SW480 (cell line): Measurements from ENCODE around the gene TMEM245.

Experiments
- DNase-seq: peaks from one replicate; pipeline ENCODE4 v3.0.0-alpha.2; 2016; ENCODE audit warnings: low spot score

Gene TMEM245

GRCh38 chr9:109119439-109120203 lies at the start of gene TMEM245:
TMEM245 (minus strand) TSS chr9:109119947; CDS start chr9:109119913, 34 bp downstream.
- DNase-seq: peak; percentile 99

- no peak for DNase-seq
These were observed 48.4 kb upstream of the TMEM245 start for GRCh38 chr9:109168170-109168569.

- DNase-seq: no peak
These were observed 48.0 kb upstream of the TMEM245 start for GRCh38 chr9:109167716-109168115.

GRCh38 chr9:109166771-109167601 lies 47.2 kb upstream of the TMEM245 start, which contains the start of gene FRRS1L:
FRRS1L (minus strand) TSS chr9:109167249; CDS start chr9:109167138, 111 bp downstream.
- DNase-seq: no peak

- no peak for DNase-seq
These were observed 46.5 kb upstream of the TMEM245 start for GRCh38 chr9:109166171-109166770.

GRCh38 chr9:109164042-109164441 lies 44.3 kb upstream of the TMEM245 start:
- no peak for DNase-seq

- DNase-seq: no peak
These were observed 43.4 kb upstream of the TMEM245 start for GRCh38 chr9:109163194-109163593.

- no peak for DNase-seq
These were observed 42.9 kb upstream of the TMEM245 start for GRCh38 chr9:109162677-109163076.

GRCh38 chr9:109161471-109161870 lies 41.7 kb upstream of the TMEM245 start:
- no peak for DNase-seq

- DNase-seq: no peak
These were observed 39.8 kb upstream of the TMEM245 start for GRCh38 chr9:109159583-109159982.

GRCh38 chr9:109158651-109159050 lies 38.9 kb upstream of the TMEM245 start:
- DNase-seq: no peak

- no peak for DNase-seq
These were observed 37.0 kb upstream of the TMEM245 start for GRCh38 chr9:109156708-109157107.

- DNase-seq: no peak
These were observed 31.3 kb upstream of the TMEM245 start for GRCh38 chr9:109150925-109151545.

- no peak for DNase-seq
These were observed 30.0 kb upstream of the TMEM245 start for GRCh38 chr9:109149722-109150121.

GRCh38 chr9:109149089-109149488 lies 29.3 kb upstream of the TMEM245 start:
- no peak for DNase-seq

- DNase-seq: no peak
These were observed 25.3 kb upstream of the TMEM245 start for GRCh38 chr9:109145051-109145450.

GRCh38 chr9:109143881-109144562 lies 24.3 kb upstream of the TMEM245 start:
- DNase-seq: peak; percentile 75

- no peak for DNase-seq
These were observed 21.6 kb upstream of the TMEM245 start for GRCh38 chr9:109141375-109141774.

- no peak for DNase-seq
These were observed 20.1 kb upstream of the TMEM245 start for GRCh38 chr9:109139851-109140250.

- no peak for DNase-seq
These were observed 18.7 kb upstream of the TMEM245 start for GRCh38 chr9:109138421-109138820.

GRCh38 chr9:109134167-109134578 lies 14.4 kb upstream of the TMEM245 start:
- DNase-seq: no peak

GRCh38 chr9:109133533-109133932 lies 13.8 kb upstream of the TMEM245 start:
- no peak for DNase-seq
